C1 segment of cervical spinal cord (tissue), 14 donors: ENCODE data around the gene BARX2.

Experiments
- DNase-seq, 14 donors: peaks; one replicate each; lab custom pipeline; 2025; lab: John Stamatoyannopoulos, UW

BARX2 gene

DNA sequence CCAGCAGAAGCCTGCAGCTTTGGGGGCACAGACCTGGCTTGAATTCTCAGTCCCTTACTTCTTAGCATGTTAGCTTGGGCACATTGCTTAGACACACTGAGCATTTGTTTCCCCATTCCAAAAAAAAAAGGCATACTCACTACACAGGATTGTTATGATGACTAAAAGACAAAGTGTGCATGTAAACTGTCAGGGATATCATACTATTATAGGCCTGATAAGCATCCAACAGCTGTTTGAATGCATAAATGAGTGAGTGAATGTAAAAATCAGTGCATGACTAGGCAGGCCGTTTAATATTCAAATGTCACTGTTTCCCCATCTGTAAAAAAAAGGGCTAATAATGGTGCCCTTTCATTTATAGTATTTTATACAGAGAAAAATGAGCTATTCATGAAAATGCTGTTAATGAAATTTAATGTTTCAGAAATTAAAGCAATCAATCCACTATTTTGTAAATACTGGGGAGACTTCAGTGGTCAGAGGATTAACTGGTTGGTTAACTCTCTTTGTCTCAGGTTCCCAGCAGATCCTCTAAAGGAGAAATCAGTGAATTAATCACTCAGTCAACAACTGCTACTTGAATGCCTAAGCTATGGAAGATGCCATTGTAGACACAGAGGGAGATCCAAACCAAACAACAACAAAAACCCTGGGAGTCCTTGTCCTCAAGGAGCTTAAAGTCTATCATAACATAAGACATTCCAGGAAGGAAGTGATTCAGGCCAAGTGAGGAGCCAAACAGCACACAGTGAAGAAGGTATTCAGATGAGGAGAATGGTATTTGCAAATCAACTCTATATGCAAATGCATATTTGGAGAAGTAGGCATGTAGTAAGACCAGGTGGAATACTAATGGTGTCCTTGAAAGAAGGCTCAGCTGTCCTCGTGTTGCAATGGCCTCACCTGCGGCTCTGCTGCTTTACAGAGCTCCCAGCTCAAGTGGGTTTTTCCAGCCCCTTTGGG, 26.8 kb downstream of the BARX2 start:
- no peak for DNase-seq

GRCh38 chr11:129404731-129405130, 29.1 kb downstream of the BARX2 start:
- DNase-seq: no peak

DNA sequence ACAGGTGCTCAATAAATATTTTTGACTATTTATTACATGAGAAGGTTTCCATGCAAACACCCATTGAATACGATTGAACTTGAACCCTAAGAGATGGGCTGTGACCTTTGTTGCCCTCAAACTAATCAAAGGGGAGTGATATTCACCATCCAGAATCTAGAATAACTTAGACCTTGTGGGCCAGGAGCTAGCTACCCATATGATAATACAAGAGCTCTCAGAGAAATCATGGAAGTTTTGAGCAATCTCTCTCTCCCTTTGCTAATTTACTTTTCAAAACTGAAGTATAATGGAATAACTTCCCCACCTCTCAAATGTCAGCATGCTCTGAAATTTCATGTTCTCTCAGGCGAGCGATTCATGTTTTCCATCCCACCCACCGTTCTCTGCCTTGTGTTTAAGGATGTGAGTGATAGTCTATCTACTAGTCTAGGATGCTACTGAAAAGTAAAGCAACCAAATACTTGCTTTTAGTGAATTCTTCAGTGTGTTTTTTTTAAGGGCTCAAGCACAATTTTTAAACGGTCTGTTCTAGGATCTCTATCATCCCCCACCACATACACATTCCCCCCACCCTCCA, 33.3 kb downstream of the BARX2 start:
- DNase-seq: no peak

GRCh38 chr11:129410395-129410960, 34.8 kb downstream of the BARX2 start:
- no peak for DNase-seq

- DNase-seq: no peak
Observed at GRCh38 chr11:129412494-129412893, 36.8 kb downstream of the BARX2 start.

DNA sequence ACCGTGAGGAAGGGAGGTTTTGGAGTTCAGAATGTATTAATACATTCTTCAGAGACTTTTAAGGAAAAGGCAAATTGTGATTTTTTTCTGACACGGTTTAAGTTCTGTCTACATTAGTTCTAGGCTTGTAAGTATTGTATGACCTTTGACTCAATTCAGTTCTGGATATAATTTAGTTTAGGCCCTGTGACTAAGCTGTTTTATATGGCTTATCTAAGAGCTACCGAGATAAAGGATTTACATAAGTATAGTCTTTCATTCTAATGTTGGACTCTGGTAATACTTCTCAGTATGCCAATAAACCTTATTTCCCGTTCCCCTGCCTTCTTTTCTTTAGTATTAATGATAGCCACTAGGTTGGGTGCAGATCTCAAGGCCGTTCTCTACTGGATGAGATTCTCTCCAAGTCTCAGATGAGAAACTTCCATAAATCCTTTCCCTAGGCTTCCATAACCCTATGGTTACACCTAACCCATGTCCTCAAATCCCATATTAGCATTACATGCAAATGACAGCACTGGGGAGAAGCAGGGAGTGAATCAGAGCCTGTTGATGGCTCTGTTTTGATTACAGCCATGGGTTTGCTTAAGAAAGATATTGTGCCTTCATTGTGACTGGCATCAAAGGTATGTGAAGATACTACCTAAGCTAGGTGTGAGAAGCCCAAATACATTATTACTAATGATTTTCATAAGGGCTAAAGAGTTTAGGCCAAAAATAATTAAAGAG, 38.7 kb downstream of the BARX2 start:
- no peak for DNase-seq

DNA sequence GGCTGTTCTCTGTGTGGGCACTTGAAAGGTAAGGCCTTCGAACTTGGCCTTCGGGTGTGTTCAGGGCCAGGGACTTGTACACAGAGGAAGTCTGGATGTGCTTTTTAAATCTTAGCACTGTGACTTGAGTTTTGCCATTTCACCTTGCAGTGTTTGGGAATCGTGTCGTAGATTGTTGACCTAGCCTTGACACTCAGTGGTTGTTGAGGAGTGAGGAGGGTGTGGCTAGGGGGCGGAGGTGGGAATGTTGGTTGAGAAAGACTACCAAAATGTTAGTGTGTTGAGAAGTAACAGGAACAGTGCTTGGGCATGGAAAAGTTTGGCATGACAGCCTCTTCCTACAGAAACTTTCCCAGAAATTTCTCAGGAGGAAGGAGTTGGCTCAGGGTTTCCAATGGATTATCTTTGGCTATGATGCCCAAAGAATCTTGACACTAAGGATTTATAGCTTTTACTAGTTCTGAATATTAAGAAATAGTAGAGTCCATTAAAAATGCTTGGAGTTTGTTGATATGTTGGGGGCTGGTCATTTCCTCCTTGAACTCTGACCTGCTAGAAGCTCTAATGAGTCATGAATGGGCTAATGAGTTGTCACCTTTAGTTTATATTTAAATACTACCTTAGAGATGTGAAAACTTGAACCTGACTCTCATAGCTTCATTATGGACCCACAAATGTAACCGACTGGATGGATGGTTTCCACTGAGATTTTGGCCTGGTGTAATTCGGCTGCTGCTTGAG, 40.6 kb downstream of the BARX2 start:
- no peak for DNase-seq

GRCh38 chr11:129417458-129417857, 41.8 kb downstream of the BARX2 start:
- no peak for DNase-seq

GRCh38 chr11:129418039-129418438, 42.4 kb downstream of the BARX2 start:
- peak in 1 of 14 donors; percentile 10 for DNase-seq

- no peak for DNase-seq
Observed at GRCh38 chr11:129419386-129419785, 43.7 kb downstream of the BARX2 start.

DNA sequence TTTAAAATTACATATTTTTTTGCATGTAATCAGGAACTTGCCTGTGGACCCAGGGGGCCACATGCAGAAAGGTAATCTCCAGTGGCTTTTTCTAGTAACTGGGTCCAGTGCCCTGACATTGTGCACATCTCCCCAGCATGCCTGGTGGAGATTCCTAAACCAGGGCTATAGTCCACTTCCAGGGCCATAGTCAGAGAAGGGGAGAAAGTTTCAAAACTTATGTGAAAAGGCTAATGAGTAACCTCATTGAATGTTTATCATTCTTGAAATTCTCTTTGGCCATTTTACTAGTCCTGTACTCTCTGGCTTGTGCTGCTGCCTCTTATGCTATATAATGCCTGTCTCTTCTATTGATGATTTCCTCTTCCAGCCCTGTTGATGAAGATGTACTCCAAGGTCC, 47.8 kb downstream of the BARX2 start:
- DNase-seq: no peak

- no peak for DNase-seq
Observed at GRCh38 chr11:129425214-129425613, 49.6 kb downstream of the BARX2 start.

GRCh38 chr11:129426038-129426437, 50.4 kb downstream of the BARX2 start:
- no peak for DNase-seq

GRCh38 chr11:129426776-129427175, 51.1 kb downstream of the BARX2 start:
- no peak for DNase-seq

- no peak for DNase-seq
Observed at GRCh38 chr11:129427376-129427775, 51.7 kb downstream of the BARX2 start.

GRCh38 chr11:129427816-129428406, 52.3 kb downstream of the BARX2 start:
- no peak for DNase-seq

DNA sequence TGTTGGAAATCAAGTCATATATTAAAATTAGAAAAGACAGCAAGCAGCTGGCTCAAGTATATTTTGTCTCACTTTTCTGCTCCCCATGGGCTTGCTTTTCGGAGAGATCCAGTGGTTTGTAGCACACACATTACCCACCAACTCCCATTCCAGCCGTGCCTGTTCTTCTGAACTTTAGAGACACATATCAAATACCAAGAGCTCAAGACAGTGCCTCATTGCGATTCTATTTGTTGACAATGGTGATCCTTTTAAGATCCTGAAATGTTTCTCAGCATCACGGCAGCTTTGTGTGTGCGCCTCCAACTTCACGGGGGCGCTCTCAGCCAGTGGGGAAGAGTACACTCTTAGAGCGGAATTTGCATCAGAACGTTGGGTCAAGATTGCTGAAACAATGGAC, 52.9 kb downstream of the BARX2 start:
- no peak for DNase-seq

DNA sequence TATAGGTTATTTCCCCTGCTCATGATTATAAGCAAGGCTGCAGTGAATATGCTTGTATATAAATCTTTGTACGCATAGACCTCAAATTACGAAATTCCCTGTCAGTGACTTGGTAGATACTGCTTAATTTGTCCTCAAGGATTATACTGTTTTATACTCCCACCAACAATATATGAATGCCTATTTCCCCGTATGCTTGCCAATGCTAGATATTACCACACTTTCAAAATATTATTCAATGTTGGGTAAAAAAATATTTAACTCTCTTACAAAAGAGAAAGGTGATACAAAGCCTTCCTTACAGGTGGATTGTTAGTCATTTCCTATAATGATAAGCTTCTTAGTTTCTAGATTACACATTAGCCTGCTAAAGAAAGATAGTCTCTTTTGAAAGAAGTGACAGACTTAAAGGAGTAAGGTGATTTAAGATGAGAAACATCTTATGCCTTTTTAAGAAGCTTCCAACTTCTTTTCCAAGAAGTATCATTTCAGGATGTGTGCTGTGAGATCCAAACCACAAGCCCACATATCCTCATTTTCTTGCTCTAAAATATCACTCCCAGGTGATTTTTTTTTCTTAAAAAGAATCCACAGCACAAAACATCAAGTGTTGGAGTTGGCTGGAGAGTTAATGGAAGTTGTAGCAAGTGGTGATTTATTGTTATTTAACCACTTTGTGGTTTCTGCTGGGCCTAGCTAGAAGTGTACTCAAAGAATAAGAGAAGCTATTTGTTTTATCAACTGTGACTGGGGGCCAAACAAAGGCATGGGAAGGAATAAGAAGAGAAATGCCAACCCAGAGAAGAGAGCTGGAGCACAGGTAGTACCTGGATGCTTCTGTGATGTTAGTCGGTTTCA, 59.2 kb downstream of the BARX2 start:
- DNase-seq: no peak

GRCh38 chr11:129435499-129436245, 60.0 kb downstream of the BARX2 start:
- DNase-seq: no peak
